H9 (cell line): Measurements from ENCODE around the gene TRAF7. TPM values are rescaled to one million over a fixed set of nuclear protein-coding genes. Genes with fewer than 3 reads are reported as not detected.

Source experiments
- DNase-seq: peaks from one replicate; pipeline ENCODE4 v3.0.0-alpha.2; 2017
- H2AFZ ChIP-seq: one replicate; pipeline ENCODE4 v1.6.1; 2013; ENCODE audit warnings: mild to moderate bottlenecking, low read length, control low read depth, moderate library complexity
- H2AK5ac ChIP-seq: 2 replicates; pipeline ENCODE4 v1.6.1; 2013; ENCODE audit warnings: low read length, control low read depth, mixed read lengths; ENCODE audit not compliant: insufficient read length
- H2BK120ac ChIP-seq: one replicate; pipeline ENCODE4 v1.6.1; 2013; ENCODE audit warnings: low read depth, mild to moderate bottlenecking, low read length, control low read depth, inconsistent platforms; ENCODE audit not compliant: poor library complexity, severe bottlenecking
- H2BK12ac ChIP-seq: 2 replicates; pipeline ENCODE4 v1.6.1; 2013; ENCODE audit warnings: low read length, control low read depth, mixed read lengths, low read depth; ENCODE audit not compliant: insufficient read length
- H2BK15ac ChIP-seq: 2 replicates; pipeline ENCODE4 v1.6.1; 2013; ENCODE audit warnings: low read depth, low read length, control low read depth
- H2BK20ac ChIP-seq: one replicate; pipeline ENCODE4 v1.6.1; 2013; ENCODE audit warnings: low read depth, mild to moderate bottlenecking, low read length, control low read depth, inconsistent platforms; ENCODE audit not compliant: poor library complexity, severe bottlenecking
- H2BK5ac ChIP-seq: 2 replicates; pipeline ENCODE4 v1.6.1; 2013; ENCODE audit warnings: low read length, control low read depth, mixed read lengths; ENCODE audit not compliant: insufficient read length
- H3K14ac ChIP-seq: 2 replicates; pipeline ENCODE4 v1.6.1; 2013; ENCODE audit warnings: low read length, control low read depth; ENCODE audit not compliant: insufficient read depth
- H3K18ac ChIP-seq: 2 replicates; pipeline ENCODE4 v1.6.1; 2013; ENCODE audit warnings: low read depth, mild to moderate bottlenecking, mixed read lengths, low read length, control low read depth; ENCODE audit not compliant: insufficient read length
- H3K23ac ChIP-seq: 2 replicates; pipeline ENCODE4 v1.6.1; 2013; ENCODE audit warnings: low read length, control low read depth, mixed read lengths, low read depth; ENCODE audit not compliant: insufficient read length
- H3K23me2 ChIP-seq: 2 replicates; pipeline ENCODE4 v1.6.1; 2013; ENCODE audit warnings: low read depth, mild to moderate bottlenecking, mixed read lengths, low read length, control low read depth; ENCODE audit not compliant: insufficient read length, poor library complexity, severe bottlenecking
- H3K27ac ChIP-seq: 2 replicates; pipeline ENCODE4 v1.5.1; 2013; ENCODE audit warnings: low read length, control low read depth, mixed read lengths, low read depth; ENCODE audit not compliant: insufficient read length
- H3K27me3 ChIP-seq: 2 replicates; pipeline ENCODE4 v1.6.1; 2013; ENCODE audit warnings: low read length, control low read depth, inconsistent platforms; ENCODE audit not compliant: insufficient read depth
- H3K4ac ChIP-seq: 2 replicates; pipeline ENCODE4 v1.6.1; 2013; ENCODE audit warnings: low read depth, mild to moderate bottlenecking, control low read depth, inconsistent platforms, low read length, moderate library complexity
- H3K4me1 ChIP-seq: 2 replicates; pipeline ENCODE4 v1.6.1; 2013; ENCODE audit warnings: low read length, control low read depth, inconsistent platforms; ENCODE audit not compliant: insufficient read depth
- H3K4me2 ChIP-seq: 2 replicates; pipeline ENCODE4 v1.6.1; 2013; ENCODE audit warnings: low read length, control low read depth, mixed read lengths; ENCODE audit not compliant: insufficient read length, insufficient read depth
- H3K56ac ChIP-seq: 2 replicates; pipeline ENCODE4 v1.6.1; 2013; ENCODE audit warnings: low read depth, mild to moderate bottlenecking, mixed read lengths, low read length, control low read depth; ENCODE audit not compliant: insufficient read length
- H3K79me1 ChIP-seq: 2 replicates; pipeline ENCODE4 v1.6.1; 2013; ENCODE audit warnings: low read depth, mild to moderate bottlenecking, moderate library complexity, low read length, control low read depth, inconsistent platforms; ENCODE audit not compliant: insufficient read depth, poor library complexity, severe bottlenecking
- H3K79me2 ChIP-seq: 2 replicates; pipeline ENCODE4 v1.6.1; 2013; ENCODE audit warnings: low read length, control low read depth, inconsistent platforms; ENCODE audit not compliant: insufficient read depth
- H3K9ac ChIP-seq: 2 replicates; pipeline ENCODE4 v1.6.1; 2013; ENCODE audit warnings: low read length, control low read depth, mixed read lengths; ENCODE audit not compliant: insufficient read length; ENCODE audit errors: extremely low read depth
- H3K9me3 ChIP-seq: one replicate; pipeline ENCODE4 v1.6.1; 2013; ENCODE audit warnings: low read depth, low read length, inconsistent platforms; ENCODE audit not compliant: control insufficient read depth
- H3T11ph ChIP-seq: one replicate; pipeline ENCODE4 v1.6.1; 2013; ENCODE audit warnings: mild to moderate bottlenecking, low read length, control low read depth, inconsistent platforms
- H4K20me1 ChIP-seq: one replicate; pipeline ENCODE4 v1.6.1; 2013; ENCODE audit not compliant: control insufficient read depth, insufficient read length, insufficient read depth
- H4K5ac ChIP-seq: 2 replicates; pipeline ENCODE4 v1.6.1; 2013; ENCODE audit warnings: low read depth, mild to moderate bottlenecking, mixed read lengths, low read length, control low read depth; ENCODE audit not compliant: insufficient read length
- H4K8ac ChIP-seq: replicated peaks from 2 replicates; pipeline ENCODE4 v1.6.1; 2013; ENCODE audit warnings: low read length, control low read depth, mixed read lengths, low read depth; ENCODE audit not compliant: insufficient read length
- H4K91ac ChIP-seq: 2 replicates; pipeline ENCODE4 v1.6.1; 2013; ENCODE audit warnings: low read depth, mild to moderate bottlenecking, moderate library complexity, mixed read lengths, low read length, control low read depth; ENCODE audit not compliant: insufficient read length
- H3K27ac Mint-ChIP-seq, 3 experiments: 2 replicates in 2 of 3; 3 replicates in 1 of 3; pipeline ENCODE4 v1.8.0; 2020 to 2021; ENCODE audit warnings: mixed read lengths in 3 of 3, mild to moderate bottlenecking in 1 of 3, moderate library complexity in 1 of 3
- H3K27me3 Mint-ChIP-seq: 2 replicates; pipeline ENCODE4 v1.8.0; 2021; ENCODE audit warnings: low read depth, mild to moderate bottlenecking, moderate library complexity, mixed read lengths
- H3K36me3 Mint-ChIP-seq, 3 experiments: 2 replicates in 2 of 3; 3 replicates in 1 of 3; pipeline ENCODE4 v1.8.0; 2020 to 2021; ENCODE audit warnings: low read depth in 3 of 3, mixed read lengths in 3 of 3; ENCODE audit not compliant: insufficient read depth in 1 of 3
- H3K4me1 Mint-ChIP-seq, 2 experiments: 2 replicates each; pipeline ENCODE4 v1.8.0; 2020; ENCODE audit warnings: mixed read lengths in 2 of 2
- H3K4me3 Mint-ChIP-seq, 2 experiments: 2 replicates in 1 of 2; 3 replicates in 1 of 2; pipeline ENCODE4 v1.8.0; 2020 to 2021; ENCODE audit warnings: mild to moderate bottlenecking in 2 of 2, mixed read lengths in 2 of 2, moderate library complexity in 1 of 2
- H3K9me3 Mint-ChIP-seq, 2 experiments: 2 replicates in 1 of 2; 3 replicates in 1 of 2; pipeline ENCODE4 v1.8.0; 2020; ENCODE audit warnings: mild to moderate bottlenecking in 2 of 2, mixed read lengths in 2 of 2, moderate library complexity in 1 of 2
- CTCF ChIP-seq: fragments of 200-600 bp; sonication (generic); conservative IDR thresholded peaks from 3 replicates; pipeline ENCODE4 v1.8.0; 2021; ENCODE audit warnings: antibody characterized with exemption, mild to moderate bottlenecking
- WGBS: extraction: QIAGEN DNeasy Blood & Tissue Kit; methylation state at CpG from one replicate; pipeline ENCODE4 v1.1.7; 2013; ENCODE audit warnings: missing lambda C conversion rate, low lambda C conversion rate, mixed read lengths; ENCODE audit not compliant: insufficient read length; ENCODE audit errors: extremely low coverage; 5-methylcytosine and 5-hydroxymethylcytosine counted together
- total RNA-seq: library from RNA; stranded (reverse); gene quantifications from 2 replicates; pipeline ENCODE4 v1.2.1, GENCODE V29; 2021

The TRAF7 gene
- total RNA-seq, 1 experiment from 2014 or later = 108 TPM

GRCh38 chr16:2204416-2205103 lies 49.0 kb downstream of the TRAF7 start:
- H3K9me3 Mint-ChIP-seq = peaks cover 0 to 9% of the 10 kb centered on the region in 2 experiments; a peak in 1 of 5 replicates
- Histone ChIP-seq H4K5ac (no peak overlapping the region), H2BK5ac (no peak overlapping the region), H3K23ac (no peak overlapping the region), H4K8ac (no peak overlapping the region), H3K9ac (no peak overlapping the region), H4K20me1 (no peaks in the 10 kb centered on the region), H3K27me3 (no peaks in the 10 kb centered on the region), H2AK5ac (no peak overlapping the region), H3K79me2 (no peaks in the 10 kb centered on the region), H3K9me3 (no peaks in the 10 kb centered on the region), H3K4ac (no peak overlapping the region), H3K14ac (no peak overlapping the region), H2BK15ac (no peak overlapping the region), H3K4me2 (peak overlapping the region; percentile 80), H3T11ph (no peak overlapping the region), H3K27ac (no peak overlapping the region), H2BK20ac (no peak overlapping the region), H2BK120ac (no peak overlapping the region), H4K91ac (no peak overlapping the region), H3K18ac (no peak overlapping the region), H3K79me1 (no peaks in the 10 kb centered on the region), H3K4me1 (no peaks in the 10 kb centered on the region; the same call in 1 of the 2 replicates), H3K56ac (no peak overlapping the region), H2BK12ac (no peak overlapping the region), H3K23me2 (peaks cover 12% of the 10 kb centered on the region), H2AFZ (no peak overlapping the region)
- H3K36me3 Mint-ChIP-seq = peaks cover 7 to 28% (median 25%) of the 10 kb centered on the region in 3 experiments; a peak in 6 of 7 replicates
- peak overlapping the region in 1 of 3 experiments; percentile 11; a peak in 2 of 7 replicates for H3K27ac Mint-ChIP-seq
- no CpG with 5 or more reads among the region's 13 CpGs for WGBS
- peaks cover 39% of the 10 kb centered on the region for H3K27me3 Mint-ChIP-seq
- DNase-seq = no peak
- no peak for TF ChIP-seq CTCF
- H3K4me3 Mint-ChIP-seq = peak overlapping the region; percentile 76
- H3K4me1 Mint-ChIP-seq = peaks cover 6 to 9% of the 10 kb centered on the region in 2 experiments
